GM19455 (cell line): ENCODE data around the gene CD47.

ENCODE experiments used
- ATAC-seq: cut with Tn5 transposase; IDR thresholded peaks from one replicate; pipeline ENCODE4 v1.9.1; 2021; ENCODE audit not compliant: unreplicated experiment

The CD47 gene

GRCh38 chr3:108018552-108018951, 72.3 kb downstream of the CD47 start:
- ATAC-seq: no peak

DNA sequence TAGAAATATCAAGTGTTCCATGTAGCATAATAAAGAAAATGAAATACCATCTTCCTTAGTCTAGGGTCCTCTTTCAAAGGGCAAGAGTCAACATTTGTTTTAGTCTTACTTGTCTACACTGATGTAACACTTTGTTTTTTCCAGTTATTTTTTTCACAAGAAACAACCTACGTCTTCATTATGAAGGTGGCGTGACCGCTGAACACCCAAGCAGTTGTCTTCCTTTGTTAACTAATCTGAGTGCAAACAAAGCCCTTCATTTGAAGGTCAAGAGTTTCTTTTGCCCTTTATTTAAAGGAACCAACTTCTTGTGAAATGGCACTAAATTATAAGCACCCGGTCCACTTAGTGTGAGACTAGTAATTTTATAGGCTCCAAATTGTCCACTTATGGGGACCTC, 73.2 kb downstream of the CD47 start:
- ATAC-seq: no peak

DNA sequence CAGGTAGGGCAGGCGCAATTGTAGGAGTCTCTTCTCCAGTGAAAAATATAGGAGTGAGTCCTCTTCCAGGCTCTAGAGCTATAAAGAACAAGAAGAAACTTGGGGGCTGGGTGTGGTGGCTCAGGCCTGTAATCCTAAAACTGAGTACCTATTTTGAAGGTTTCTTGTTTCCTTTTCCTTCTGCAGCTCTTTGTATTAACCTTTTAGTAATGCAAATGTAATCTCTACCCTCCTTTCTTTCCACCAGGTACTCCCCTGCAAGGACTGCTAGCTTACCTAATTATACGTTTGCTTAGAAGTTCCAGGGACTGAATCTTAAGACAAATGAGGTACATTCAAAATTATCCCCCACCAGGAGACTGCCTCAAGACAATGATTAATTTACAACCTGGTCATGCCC, 75.9 kb downstream of the CD47 start:
- no peak for ATAC-seq

- ATAC-seq: no peak
Observed at GRCh38 chr3:108013141-108014055, 77.4 kb downstream of the CD47 start.

GRCh38 chr3:108012304-108012703, 78.5 kb downstream of the CD47 start:
- no peak for ATAC-seq

- ATAC-seq: no peak
Observed at GRCh38 chr3:108011616-108012015, 79.2 kb downstream of the CD47 start.

- no peak for ATAC-seq
Observed at GRCh38 chr3:108008931-108009639, 81.7 kb downstream of the CD47 start.

GRCh38 chr3:108008106-108008505, 82.7 kb downstream of the CD47 start:
- no peak for ATAC-seq

GRCh38 chr3:108006881-108007331, 83.9 kb downstream of the CD47 start:
- ATAC-seq: no peak

DNA sequence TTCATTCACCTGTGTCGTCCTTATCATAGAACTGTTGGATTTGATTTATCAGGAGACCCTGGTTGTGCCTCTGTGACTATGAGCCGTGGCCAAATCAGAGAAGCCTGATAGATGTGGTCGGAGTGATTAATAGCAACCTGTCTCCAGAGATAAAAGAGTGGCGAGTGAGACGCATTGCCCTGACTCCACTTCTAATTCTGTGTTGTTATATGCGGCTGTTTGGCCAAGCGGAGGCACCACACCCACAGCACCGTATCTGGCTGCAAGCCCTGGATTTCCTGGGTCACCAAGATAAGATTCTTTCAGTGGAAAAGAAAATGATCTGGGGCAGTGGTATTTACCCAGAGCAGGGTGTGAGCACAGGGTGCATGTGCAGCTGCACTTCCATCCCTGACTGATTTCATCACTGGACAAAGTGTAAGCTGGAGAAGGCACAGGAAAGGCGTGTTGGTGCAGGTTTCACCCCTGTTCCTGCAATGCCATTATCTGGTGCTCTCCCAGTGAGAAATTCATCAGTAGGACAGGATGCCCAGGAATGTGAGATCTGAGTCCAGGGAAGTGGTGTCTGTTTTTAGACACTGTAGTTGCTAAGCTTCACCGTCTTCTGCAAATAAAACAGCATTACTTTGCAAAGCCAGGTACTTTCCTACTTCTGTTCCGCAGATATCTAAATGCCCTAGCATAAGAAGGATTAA, 84.6 kb downstream of the CD47 start:
- ATAC-seq: no peak

- ATAC-seq: no peak
Observed at GRCh38 chr3:108004647-108005046, 86.2 kb downstream of the CD47 start.

DNA sequence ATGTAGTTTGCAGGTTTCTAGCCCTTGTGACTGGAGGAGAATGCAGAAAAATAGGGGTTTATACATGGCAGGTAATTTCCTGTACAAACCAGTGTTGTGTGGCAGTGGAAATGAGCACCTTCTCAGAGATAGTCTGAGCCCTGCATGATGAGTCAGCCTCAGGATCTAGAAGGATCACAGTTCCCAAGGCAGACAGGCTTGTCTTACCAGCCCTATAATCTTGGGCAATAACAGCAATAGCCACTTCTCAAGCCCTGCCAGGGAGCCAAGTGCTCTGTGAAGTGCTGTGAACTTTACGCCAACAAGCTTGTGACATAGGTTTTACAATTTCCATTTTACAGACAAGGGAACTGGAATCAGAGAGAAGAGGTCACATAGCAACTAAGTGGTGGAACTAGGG, 89.4 kb downstream of the CD47 start:
- no peak for ATAC-seq

DNA sequence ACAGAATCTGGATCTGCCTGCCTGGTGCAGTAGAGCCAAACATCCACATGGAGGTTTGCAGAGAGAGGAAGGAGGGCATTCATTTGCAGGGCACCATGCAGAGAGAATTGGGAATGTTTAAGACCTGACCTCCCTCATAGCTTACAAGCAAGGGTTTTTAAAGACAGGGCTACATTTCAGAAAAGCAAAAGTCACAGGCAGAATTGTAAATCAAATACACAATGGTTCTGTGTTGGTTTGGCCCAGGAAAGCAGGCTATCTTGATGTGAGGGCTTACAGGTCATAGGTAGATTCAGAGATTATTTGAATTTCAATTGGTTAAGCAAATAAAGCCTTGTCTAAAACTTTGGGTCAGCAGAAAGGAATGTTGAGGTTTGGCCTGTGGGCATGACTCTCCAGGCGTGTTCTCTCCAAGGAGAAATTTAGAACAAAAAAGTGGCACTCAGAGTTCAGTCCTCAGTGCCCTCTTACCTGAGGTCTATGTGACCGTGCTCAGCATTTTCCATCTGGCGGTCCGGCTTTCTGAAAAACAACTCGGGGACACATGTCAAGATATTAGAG, 91.5 kb downstream of the CD47 start:
- no peak for ATAC-seq

GRCh38 chr3:107997671-107998070, 93.2 kb downstream of the CD47 start:
- no peak for ATAC-seq

DNA sequence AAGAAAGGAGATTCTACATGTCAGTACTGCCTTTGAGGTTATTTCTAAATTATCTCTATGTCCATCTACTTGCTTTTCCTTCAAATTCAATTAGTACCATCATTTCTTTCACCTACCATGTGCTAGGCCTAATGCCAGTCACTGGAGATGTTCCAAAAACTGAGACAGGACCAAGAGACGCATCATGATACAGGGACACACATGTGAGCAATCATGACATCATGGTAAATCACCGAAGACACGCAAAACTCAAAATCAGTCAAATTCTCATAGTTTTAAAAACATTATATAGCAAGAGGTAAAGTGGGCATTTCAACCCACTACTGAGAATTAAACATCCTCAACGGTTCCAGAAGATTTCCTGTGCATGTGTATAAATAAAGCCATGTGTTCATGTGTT, 95.0 kb downstream of the CD47 start:
- no peak for ATAC-seq

GRCh38 chr3:107994956-107995715, 95.7 kb downstream of the CD47 start:
- no peak for ATAC-seq

- ATAC-seq: no peak
Observed at GRCh38 chr3:107994181-107994580, 96.7 kb downstream of the CD47 start.

DNA sequence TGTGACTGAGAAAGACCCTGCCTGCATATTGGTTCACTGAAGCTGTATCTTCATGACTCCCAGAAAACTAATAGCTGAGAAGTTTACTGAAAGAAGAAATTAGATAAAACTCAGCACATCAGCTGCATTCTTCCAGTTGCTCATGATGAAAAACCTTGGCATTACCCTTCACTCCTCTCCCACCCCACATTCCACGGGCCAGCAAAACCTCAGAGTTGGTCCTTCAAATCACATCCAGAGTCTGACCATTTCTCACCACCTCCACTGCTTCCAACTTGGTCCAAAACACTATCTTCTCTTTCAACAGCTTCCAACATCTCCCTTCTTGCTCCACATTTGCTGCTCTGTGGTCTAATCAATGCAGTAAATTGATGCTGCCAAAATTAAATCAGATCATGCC, 97.1 kb downstream of the CD47 start:
- no peak for ATAC-seq
